GM12891 (cell line): ENCODE results near the gene DNAJC9.

Experiments
- DNase-seq: peaks from one replicate; pipeline ENCODE4 v3.0.0; 2011; ENCODE audit warnings: low spot score; ENCODE audit not compliant: insufficient read length
- FAIRE-seq: peaks from 2 replicates; lab custom pipeline; 2011; peaks lifted over from hg19 to GRCh38; lab: Jason Lieb, UNC
- PAX5 ChIP-seq: IDR thresholded peaks from 2 replicates; pipeline ENCODE4 v1.6.1; 2011; ENCODE audit warnings: low read length, moderate library complexity, mild to moderate bottlenecking; ENCODE audit not compliant: insufficient read depth, severe bottlenecking
- POLR2A ChIP-seq: IDR thresholded peaks from 2 replicates; pipeline ENCODE4 v1.6.1; 2011; ENCODE audit warnings: low read depth, low read length, control low read depth
- POLR2AphosphoS5 ChIP-seq: IDR thresholded peaks from 2 replicates; pipeline ENCODE4 v1.6.1; 2011; ENCODE audit warnings: low read depth, low read length, control low read depth
- POU2F2 ChIP-seq: IDR thresholded peaks from 2 replicates; pipeline ENCODE4 v1.6.1; 2011; ENCODE audit warnings: low read depth, mild to moderate bottlenecking, control low read depth, low read length, moderate library complexity
- SPI1 ChIP-seq: IDR thresholded peaks from 2 replicates; pipeline ENCODE4 v1.6.1; 2011; ENCODE audit warnings: low read depth, low read length, control low read depth
- TAF1 ChIP-seq: IDR thresholded peaks from 2 replicates; pipeline ENCODE4 v1.6.1; 2011; ENCODE audit warnings: low read depth, low read length, control low read depth

DNAJC9 gene

GRCh38 chr10:73239908-73240307 lies 7.1 kb downstream of the DNAJC9 start:
- FAIRE-seq (no peak), DNase-seq (no peak)
- no peak for TF ChIP-seq PAX5
- no peak for TF ChIP-seq POLR2AphosphoS5
- no peak for TF ChIP-seq POU2F2
- no peak for TF ChIP-seq TAF1
- TF ChIP-seq POLR2A: no peak; the same call in 1 of the 2 replicates
- no peak for TF ChIP-seq SPI1

DNA sequence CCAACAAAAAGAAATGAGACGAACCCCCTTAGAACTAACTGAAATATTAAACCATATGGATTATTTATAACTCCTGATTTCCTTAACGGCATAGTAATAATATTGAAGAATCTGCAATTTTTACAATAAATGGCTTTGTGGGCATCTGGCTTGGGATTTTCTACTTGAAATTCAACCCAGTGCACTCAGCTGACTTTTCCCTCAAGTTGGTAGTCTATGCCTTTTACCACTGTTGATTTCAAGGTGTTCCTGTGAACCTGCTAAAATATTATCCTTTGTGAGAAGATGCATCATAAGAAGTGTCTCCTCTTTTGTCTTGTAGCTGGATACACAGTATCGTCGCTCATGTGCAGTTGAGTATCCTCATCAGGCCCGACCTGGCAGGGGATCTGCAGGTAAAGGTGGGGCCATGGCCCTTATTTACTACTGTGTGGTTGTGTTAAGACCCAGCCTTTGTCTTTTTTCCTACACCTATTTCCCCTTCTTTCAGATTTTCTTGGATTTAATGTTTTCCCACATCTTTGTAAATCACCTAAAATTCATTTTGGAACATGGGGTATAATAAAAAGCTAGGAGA lies 8.0 kb downstream of the DNAJC9 start:
- DNase-seq: no peak
- TF ChIP-seq POLR2A (no peak), POLR2AphosphoS5 (0 out of 2 replicates have a peak, but pooled peaks have one; percentile 30)
- FAIRE-seq: no peak

DNA sequence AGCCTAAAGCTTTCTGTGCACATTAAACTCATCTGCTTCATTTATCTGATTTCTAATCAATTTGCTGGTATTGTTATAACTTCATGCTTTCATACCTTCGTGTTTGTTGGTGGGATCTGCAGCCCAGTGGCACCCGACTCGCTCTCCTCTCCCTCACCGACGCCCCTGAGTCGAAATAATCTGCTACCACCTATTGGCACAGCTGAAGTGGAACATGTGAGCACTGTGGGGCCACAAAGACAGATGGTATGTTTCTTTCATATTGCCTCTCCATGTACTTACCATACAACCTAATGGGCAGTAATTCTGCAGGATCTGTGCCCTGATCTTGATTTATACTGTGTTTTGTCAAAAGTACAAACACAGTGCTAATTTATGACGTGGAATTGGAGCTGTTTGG lies 12.4 kb downstream of the DNAJC9 start:
- DNase-seq (no peak), FAIRE-seq (no peak)
- no peak for TF ChIP-seq POU2F2
- TF ChIP-seq TAF1: no peak
- no peak for TF ChIP-seq PAX5
- no peak for TF ChIP-seq POLR2A
- TF ChIP-seq SPI1: no peak
- TF ChIP-seq POLR2AphosphoS5: no peak

GRCh38 chr10:73233883-73234282 lies 13.2 kb downstream of the DNAJC9 start:
- DNase-seq (no peak), FAIRE-seq (no peak)
- no peak for TF ChIP-seq PAX5
- TF ChIP-seq POU2F2: no peak
- no peak for TF ChIP-seq POLR2A
- no peak for TF ChIP-seq TAF1
- TF ChIP-seq POLR2AphosphoS5: no peak
- no peak for TF ChIP-seq SPI1

DNA sequence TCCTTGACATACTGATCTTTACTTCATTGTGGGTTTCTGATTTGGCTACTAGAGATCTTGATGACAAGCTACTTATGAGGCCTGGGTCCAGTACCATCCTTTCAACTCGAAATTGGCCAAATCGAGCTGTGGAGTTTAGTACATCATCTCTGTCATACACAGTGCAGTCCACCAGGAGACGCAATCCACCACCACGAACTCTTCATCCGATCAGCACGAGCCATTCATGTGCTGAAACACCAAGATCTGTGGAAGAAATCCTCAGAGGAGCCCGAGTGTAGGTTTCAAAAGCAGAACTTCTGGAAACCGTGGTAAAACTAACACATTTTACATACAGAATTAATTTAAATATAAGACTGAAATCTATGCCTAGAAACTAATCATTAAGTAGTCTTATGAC lies 14.2 kb downstream of the DNAJC9 start:
- DNase-seq: no peak
- TF ChIP-seq PAX5: no peak
- no peak for TF ChIP-seq POLR2AphosphoS5
- no peak for TF ChIP-seq TAF1
- TF ChIP-seq SPI1: no peak
- TF ChIP-seq POU2F2: no peak
- TF ChIP-seq POLR2A: no peak
- FAIRE-seq: no peak

DNA sequence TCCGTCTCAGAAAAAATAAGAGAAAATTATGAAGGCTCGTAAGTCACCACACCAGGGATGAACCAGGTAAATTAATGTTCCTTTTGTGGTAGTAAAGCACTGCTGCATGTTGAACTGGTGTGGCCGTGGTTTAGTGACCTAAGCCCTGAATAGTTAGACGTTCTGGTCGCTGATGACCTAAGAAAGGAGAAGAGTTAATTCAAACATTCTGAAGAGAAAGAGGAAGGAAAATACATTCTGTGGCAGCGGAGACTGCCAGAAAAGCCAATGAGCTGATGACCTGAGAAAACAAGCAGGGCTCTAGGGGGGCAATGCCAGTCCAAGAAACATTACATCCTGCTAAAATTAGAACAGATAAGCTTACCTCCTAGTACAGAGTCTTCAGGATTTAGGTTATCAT lies 17.5 kb downstream of the DNAJC9 start:
- TF ChIP-seq POLR2A: no peak
- no peak for TF ChIP-seq TAF1
- no peak for TF ChIP-seq POLR2AphosphoS5
- TF ChIP-seq PAX5: no peak
- TF ChIP-seq POU2F2: no peak
- no peak for TF ChIP-seq SPI1
- DNase-seq (no peak), FAIRE-seq (no peak)

GRCh38 chr10:73228247-73228646 lies 18.8 kb downstream of the DNAJC9 start:
- TF ChIP-seq PAX5: no peak
- TF ChIP-seq POLR2AphosphoS5: no peak
- no peak for TF ChIP-seq SPI1
- no peak for TF ChIP-seq POU2F2
- no peak for TF ChIP-seq TAF1
- no peak for TF ChIP-seq POLR2A
- DNase-seq (no peak), FAIRE-seq (no peak)

DNA sequence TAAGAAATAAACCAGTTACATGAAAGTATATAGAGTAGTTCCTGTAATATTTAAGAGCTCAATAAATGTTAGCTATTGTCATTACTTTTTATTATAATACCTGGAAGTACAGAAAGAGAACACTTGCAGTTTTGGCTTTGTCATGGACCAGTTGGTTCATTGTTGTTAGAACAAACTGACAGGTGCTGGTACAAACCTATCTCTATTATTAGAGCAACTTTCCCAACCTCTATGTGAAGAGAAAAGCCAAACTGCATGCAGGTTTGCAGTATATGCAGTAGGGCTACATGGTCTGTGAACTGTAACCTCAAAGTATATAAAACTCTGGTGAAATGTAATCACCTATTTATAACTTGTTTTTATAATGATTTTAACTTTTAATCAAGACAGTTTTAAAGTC lies 20.4 kb downstream of the DNAJC9 start:
- DNase-seq (no peak), FAIRE-seq (no peak)
- TF ChIP-seq POLR2A (no peak), POLR2AphosphoS5 (no peak), PAX5 (no peak), SPI1 (no peak), POU2F2 (no peak)

GRCh38 chr10:73225518-73225917 lies 21.5 kb downstream of the DNAJC9 start:
- FAIRE-seq: no peak
- no peak for DNase-seq
- no peak for TF ChIP-seq TAF1
- no peak for TF ChIP-seq POU2F2
- no peak for TF ChIP-seq PAX5
- TF ChIP-seq POLR2A: no peak
- no peak for TF ChIP-seq POLR2AphosphoS5
- no peak for TF ChIP-seq SPI1

- FAIRE-seq (peak; percentile 20), DNase-seq (no peak)
- TF ChIP-seq SPI1 (no peak), TAF1 (no peak), POLR2AphosphoS5 (no peak), PAX5 (no peak), POLR2A (no peak), POU2F2 (no peak)
Measured at GRCh38 chr10:73220989-73221388, 26.1 kb downstream of the DNAJC9 start.
